ENCODE measurements around the gene MAGEB17.

GRCh38 chrX:16137416-16138107, 29.7 kb upstream of the MAGEB17 start:
- no peak for TF ChIP-seq CTCF (IDR thresholded peaks at IDR 0.05)
- TF ChIP-seq RFX5 (IDR thresholded peaks at IDR 0.05): no peak
- TF ChIP-seq, protein P1, sequence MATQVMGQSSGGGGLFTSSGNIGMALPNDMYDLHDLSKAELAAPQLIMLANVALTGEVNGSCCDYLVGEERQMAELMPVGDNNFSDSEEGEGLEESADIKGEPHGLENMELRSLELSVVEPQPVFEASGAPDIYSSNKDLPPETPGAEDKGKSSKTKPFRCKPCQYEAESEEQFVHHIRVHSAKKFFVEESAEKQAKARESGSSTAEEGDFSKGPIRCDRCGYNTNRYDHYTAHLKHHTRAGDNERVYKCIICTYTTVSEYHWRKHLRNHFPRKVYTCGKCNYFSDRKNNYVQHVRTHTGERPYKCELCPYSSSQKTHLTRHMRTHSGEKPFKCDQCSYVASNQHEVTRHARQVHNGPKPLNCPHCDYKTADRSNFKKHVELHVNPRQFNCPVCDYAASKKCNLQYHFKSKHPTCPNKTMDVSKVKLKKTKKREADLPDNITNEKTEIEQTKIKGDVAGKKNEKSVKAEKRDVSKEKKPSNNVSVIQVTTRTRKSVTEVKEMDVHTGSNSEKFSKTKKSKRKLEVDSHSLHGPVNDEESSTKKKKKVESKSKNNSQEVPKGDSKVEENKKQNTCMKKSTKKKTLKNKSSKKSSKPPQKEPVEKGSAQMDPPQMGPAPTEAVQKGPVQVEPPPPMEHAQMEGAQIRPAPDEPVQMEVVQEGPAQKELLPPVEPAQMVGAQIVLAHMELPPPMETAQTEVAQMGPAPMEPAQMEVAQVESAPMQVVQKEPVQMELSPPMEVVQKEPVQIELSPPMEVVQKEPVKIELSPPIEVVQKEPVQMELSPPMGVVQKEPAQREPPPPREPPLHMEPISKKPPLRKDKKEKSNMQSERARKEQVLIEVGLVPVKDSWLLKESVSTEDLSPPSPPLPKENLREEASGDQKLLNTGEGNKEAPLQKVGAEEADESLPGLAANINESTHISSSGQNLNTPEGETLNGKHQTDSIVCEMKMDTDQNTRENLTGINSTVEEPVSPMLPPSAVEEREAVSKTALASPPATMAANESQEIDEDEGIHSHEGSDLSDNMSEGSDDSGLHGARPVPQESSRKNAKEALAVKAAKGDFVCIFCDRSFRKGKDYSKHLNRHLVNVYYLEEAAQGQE (IDR thresholded peaks at IDR 0.05): no peak
- TF ChIP-seq, protein P2, sequence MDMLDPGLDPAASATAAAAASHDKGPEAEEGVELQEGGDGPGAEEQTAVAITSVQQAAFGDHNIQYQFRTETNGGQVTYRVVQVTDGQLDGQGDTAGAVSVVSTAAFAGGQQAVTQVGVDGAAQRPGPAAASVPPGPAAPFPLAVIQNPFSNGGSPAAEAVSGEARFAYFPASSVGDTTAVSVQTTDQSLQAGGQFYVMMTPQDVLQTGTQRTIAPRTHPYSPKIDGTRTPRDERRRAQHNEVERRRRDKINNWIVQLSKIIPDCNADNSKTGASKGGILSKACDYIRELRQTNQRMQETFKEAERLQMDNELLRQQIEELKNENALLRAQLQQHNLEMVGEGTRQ (IDR thresholded peaks at IDR 0.05): no peak
- TF ChIP-seq MAZ (IDR thresholded peaks at IDR 0.05; ENCODE audit: borderline replicate concordance, low read depth, low read length): no peak
- no peak for TF ChIP-seq TP53 (CRISPR knock-in tag; IDR thresholded peaks at IDR 0.05)
- no peak for TF ChIP-seq POLR2A (IDR thresholded peaks at IDR 0.05; ENCODE audit: low read length)
- no peak for TF ChIP-seq MYC (IDR thresholded peaks at IDR 0.05; ENCODE audit: borderline replicate concordance, low read length)
- TF ChIP-seq NFE2L2 (conservative IDR thresholded peaks at IDR 0.05; ENCODE audit: low read length): no peak
- TF ChIP-seq ZC3H11A (IDR thresholded peaks at IDR 0.05): no peak
- TF ChIP-seq ZFP36 (IDR thresholded peaks at IDR 0.05; ENCODE audit: borderline replicate concordance, partially characterized antibody): no peak
- TF ChIP-seq RAD21 (conservative IDR thresholded peaks at IDR 0.05 in 1 of 2, IDR thresholded peaks at IDR 0.05 in 1 of 2): no peak
- no peak for TF ChIP-seq RCOR1 (IDR thresholded peaks at IDR 0.05; ENCODE audit: low read depth, low read length)
- TF ChIP-seq RNF2 (IDR thresholded peaks at IDR 0.05; ENCODE audit: borderline replicate concordance, low read depth): no peak

Measured in A549 (cell line).